HS-27A (cell line): ENCODE measurements around the gene H1-8.
"Not testable (repeated sequence)": the region's sequence is repeated elsewhere in the genome, so short reads cannot be mapped to it uniquely, and the experiment has no call there.

ENCODE experiments used
- DNase-seq: peaks from one replicate; pipeline ENCODE4 v3.0.0-alpha.2; 2012; ENCODE audit warnings: low read depth, missing footprints

Gene H1-8

DNA sequence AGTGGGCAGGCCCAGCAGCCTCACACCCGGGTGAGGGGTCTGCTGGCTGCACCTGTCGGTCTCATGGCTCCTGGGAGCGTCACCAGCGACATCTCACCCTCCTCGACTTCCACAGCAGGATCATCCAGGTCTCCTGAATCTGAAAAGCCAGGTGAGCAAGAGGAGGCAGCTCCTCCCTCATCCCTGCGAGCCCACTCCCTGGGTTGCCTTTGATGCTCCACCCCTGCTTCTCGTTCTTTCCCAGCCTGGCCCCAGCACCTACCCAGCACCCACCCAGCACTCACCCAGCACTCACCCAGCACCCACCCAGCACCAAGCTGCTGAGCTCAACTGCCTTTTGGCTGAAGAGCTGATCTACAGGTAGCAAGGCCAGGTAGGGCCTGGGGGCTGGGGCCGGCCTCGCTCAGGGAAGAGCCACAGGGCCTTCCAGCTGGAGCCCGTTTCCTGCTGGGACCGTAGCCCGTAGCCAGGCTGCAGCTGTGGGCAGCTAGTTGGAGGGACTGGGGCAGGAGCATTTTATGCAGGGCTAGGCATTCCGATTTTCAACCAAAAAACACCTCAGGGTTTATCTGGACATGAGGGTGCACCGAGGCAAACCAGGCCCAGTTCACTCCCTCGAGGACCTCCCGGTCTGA, at the start of gene H1-8:
H1-8 (plus strand) TSS at position 20 of the 635 bp plus-strand sequence; CDS start at position 64, 44 bp downstream.
- no peak for DNase-seq

- DNase-seq, result no peak
These were observed 49.8 kb upstream of the H1-8 start for GRCh38 chr3:129493206-129493605.

DNA sequence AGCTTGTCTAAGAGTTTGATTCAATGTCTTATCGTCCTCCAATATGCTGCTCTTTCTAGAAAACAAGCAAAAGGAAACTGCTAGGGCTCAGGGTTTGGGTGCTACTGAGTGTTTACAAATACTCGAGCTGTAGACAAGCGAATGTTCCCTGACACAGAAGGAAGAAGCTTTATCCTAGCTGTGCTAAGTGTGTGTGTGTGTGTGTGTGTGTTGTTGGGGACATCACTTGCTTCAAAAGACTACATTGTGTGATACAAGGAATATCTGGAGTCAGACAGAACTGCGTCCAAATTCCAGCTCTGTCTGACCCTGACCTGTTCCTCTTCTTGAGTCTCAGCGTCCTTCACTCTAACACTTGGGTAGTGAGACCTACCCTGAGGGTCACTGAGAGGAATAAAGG, 48.5 kb upstream of the H1-8 start:
- not testable (repeated sequence) for DNase-seq

GRCh38 chr3:129495006-129495639, 47.9 kb upstream of the H1-8 start:
- DNase-seq, result peak; percentile 47

DNA sequence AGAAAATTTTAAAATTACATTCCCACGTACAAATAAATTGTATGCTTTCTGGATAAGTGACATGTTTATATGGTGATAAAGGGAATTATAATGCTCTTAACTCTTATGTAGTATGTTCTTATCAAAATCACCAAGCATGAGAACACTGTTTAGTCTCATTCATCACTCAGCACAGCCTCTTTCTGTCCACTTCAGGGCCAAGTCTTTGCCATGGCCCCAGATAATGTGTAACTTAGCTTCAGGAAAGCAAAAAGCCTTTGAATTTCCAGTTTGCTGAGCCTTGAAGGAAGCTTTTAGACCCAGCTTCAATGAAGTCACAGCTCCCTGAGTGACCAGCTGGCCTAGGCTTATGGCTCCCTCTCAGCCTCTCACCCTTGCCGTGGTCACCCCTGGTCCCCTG, 45.1 kb upstream of the H1-8 start:
- DNase-seq, result not testable (repeated sequence)

DNA sequence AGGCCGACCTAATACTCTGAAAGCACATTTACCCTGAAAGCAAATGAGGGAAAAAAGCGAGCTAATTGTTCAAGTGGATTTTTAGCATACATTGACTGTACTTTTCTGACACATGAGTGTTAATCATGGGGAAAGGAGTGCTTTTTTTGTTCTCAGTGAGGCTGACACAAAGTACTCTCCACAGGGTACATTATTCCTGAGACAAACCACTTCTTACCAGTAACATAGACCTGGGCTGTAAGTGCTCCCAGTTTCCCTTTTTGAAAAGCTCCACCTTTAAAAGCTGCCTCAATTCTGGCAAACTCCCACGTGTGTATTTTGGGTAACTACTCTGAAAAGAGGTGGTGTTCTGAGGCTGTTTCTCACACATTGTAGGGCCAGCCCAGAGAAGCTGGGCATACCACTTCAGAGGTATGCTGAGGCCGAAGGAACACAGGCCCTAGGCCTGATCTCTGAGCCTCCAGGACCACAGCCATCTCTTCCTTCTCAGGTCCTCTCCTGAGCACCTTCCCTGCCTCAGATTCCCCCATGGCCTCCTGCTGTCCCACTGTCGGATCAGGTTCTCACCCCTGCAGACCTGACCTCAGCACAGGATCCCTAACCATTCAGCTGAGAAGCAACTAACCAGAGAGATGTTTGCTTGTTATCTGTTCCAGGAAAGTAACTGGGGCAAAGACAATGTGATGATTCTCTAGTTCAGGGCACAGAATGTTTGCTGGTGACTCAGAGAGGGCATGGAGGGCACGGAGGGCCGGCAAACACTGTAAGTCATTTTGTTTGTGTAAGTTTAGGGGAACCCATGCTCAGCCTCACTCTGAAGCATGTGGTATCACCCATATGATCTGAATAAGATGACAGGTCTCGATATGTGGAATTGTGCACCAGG, 44.1 kb upstream of the H1-8 start:
- not testable (repeated sequence) for DNase-seq

GRCh38 chr3:129499604-129500333, 43.2 kb upstream of the H1-8 start:
- DNase-seq, result not testable (repeated sequence)

GRCh38 chr3:129500334-129500658, 42.7 kb upstream of the H1-8 start:
- no peak for DNase-seq

- no peak for DNase-seq
These were observed 41.3 kb upstream of the H1-8 start for GRCh38 chr3:129501630-129502029.

- DNase-seq, result no peak
These were observed 40.1 kb upstream of the H1-8 start for GRCh38 chr3:129502641-129503408.

GRCh38 chr3:129503471-129504291, 39.3 kb upstream of the H1-8 start:
- DNase-seq, result no peak

DNA sequence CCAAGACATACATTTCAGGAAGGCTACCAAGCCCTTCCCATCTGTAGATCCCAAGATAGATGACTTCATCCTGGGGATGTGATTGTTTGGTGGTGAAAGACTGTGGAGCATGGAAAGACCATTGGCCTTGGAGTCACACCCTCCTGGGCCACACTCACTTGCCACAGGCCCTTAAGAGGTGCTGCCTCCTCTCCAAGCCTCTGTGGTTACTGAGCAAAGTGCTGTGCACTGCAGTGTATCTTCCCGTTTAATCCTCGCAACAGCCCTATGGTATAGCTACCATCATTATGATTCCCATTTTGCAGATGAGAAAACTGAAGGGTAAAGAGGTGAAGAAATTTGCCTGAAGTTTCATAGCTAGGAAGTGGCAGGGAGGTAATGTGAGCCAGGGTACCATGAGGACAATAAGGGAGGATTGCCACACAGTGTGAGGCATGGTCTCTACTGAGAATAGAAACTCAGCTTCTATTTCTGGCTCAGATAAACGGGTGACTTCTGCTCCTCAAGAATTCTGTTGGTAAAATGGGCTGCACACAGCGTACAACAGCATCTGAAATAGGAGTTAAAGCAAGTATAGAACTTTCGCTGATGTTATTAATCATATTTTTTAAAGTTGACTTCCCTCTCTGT, 38.4 kb upstream of the H1-8 start:
- no peak for DNase-seq

DNA sequence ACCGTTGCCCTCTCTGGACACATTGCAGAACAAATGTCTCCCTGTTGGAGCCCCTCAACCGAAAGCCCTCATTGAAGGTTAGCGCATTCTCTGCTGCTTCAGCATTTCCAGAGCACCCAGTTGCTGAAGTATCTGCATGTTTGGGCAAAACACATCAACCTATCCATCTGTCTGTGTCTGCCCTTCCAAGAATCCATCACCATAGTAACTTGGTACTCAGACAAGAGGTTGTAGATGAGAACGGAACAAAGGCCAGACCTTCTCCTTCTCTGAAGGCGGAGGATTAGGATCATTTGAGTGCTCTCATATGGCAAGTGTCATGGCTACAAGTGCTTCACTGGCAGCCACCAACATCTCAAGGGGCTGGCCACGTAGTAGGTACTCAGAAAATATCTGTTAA, 37.6 kb upstream of the H1-8 start:
- no peak for DNase-seq

DNA sequence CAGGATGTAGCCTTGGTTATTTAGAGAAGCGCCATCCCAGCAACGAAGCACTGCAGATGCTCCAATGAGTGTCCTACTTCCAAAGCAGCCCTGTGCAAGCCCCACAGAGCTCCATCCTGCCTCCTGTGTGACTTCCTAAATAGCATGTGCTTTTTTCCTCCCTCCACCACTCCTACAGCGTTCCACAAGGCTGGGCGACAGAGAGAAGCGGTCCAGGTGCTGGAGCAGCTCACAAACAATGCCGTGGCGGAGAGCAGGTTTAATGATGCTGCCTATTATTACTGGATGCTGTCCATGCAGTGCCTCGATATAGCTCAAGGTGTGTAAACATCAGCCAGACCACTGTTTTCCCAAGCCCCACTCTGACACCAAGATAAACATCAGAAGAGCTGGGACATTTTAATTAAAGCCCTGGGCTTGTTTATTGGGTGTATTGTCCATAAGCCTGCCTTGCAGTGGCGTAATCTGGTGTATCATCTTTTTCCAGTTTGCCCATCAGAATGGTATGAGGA, 36.7 kb upstream of the H1-8 start:
- DNase-seq, result no peak

DNA sequence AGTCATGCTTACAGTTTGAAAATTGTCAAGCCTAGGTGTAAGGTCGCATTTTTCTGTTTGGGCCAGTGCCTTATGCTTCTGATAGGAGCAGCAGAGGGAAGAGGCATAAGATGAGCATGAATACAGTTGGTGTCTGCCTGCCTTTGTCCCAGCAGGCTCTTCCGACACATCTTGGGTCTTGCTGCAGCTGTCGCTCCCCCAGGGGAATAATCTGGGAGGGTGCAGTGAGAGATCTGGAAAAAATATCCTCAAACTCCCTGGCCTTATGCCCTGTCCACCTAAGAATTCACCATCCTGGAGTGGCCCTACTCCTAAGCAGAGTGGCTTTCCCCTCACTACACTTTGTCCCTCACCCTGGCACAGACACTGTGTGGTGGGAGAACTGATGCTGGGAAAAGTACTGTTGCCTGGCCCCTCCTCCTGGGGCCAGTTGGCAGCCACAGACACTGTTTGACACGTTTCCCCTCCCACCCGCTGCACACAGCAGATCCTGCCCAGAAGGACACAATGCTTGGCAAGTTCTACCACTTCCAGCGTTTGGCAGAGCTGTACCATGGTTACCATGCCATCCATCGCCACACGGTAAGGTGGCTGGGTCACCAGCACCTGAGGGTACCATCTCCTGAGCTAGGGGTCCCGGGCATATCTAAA, 35.7 kb upstream of the H1-8 start:
- no peak for DNase-seq

DNA sequence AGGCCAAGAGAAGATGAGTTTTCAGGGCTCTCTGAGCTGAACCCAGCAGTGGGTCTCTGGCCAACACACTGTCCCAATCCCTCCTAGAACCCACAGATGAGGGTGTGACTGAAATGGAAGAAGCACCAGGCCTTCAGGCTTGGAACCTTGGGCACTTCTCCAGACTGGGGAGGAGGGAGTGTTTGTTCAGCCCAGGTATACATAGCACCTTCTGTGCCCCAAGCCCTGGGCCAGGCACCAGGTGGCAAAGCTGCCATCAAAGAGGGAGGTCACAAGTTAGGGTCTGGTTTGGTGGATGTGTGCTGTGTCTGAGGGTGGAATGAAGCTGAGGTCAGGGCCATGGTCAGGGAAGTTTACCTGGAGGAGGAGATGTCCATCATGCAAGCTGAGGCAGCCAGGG, 30.4 kb upstream of the H1-8 start:
- DNase-seq, result no peak

- no peak for DNase-seq
These were observed 29.3 kb upstream of the H1-8 start for GRCh38 chr3:129513705-129514104.

DNA sequence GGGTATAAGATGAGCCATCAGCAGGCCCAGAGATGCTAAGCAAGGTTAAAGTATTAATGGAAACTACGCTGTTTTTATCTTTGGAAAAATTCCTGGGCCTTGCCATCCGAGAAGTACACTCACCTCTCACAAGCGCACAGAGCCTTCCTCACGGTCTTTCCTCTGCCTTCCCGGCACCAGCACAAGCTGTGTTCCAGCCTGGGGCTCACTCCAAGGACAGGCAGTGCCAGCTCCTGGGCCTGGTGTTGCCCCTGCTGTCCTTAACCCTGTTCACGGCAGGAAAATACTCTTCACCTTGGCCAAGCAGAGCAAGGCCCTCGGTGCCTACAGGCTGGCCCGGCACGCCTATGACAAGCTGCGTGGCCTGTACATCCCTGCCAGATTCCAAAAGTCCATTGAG, 28.9 kb upstream of the H1-8 start:
- DNase-seq, result no peak

GRCh38 chr3:129514563-129514962, 28.4 kb upstream of the H1-8 start:
- no peak for DNase-seq
